Measurements from ENCODE around the gene IGF2. TPM values are rescaled to one million over a fixed set of nuclear protein-coding genes. Genes with fewer than 3 reads are reported as not detected.
"Not testable (repeated sequence)": the region's sequence is repeated elsewhere in the genome, so short reads cannot be mapped to it uniquely, and the experiment has no call there.

The IGF2 gene
- under 0.01 TPM for total RNA-seq

- DNase-seq (ENCODE audit: low read depth in 2 of 3, low spot score in 2 of 3) = peak in 1 of 3 donors; percentile 37
Measured at GRCh38 chr11:2139123-2139521, at the start of gene IGF2. TSS of gene IGF2 (minus strand) at chr11:2139389. CDS start at chr11:2135523, 3,866 bp downstream.

GRCh38 chr11:2188745-2189144 is 49.6 kb upstream of the IGF2 start:
- DNase-seq (ENCODE audit: low read depth in 2 of 3, low spot score in 2 of 3) = no peak

GRCh38 chr11:2187280-2187707 is 48.1 kb upstream of the IGF2 start:
- no peak for DNase-seq (ENCODE audit: low read depth in 2 of 3, low spot score in 2 of 3)

GRCh38 chr11:2186669-2187279 is 47.6 kb upstream of the IGF2 start:
- DNase-seq (ENCODE audit: low read depth in 2 of 3, low spot score in 2 of 3) = peak in 2 of 3 donors; percentile 70 to 86

GRCh38 chr11:2185324-2186085 is 46.3 kb upstream of the IGF2 start:
- DNase-seq (ENCODE audit: low read depth in 2 of 3, low spot score in 2 of 3) = no peak

GRCh38 chr11:2182692-2183474 is 43.7 kb upstream of the IGF2 start:
- no peak for DNase-seq (ENCODE audit: low read depth in 2 of 3, low spot score in 2 of 3)

GRCh38 chr11:2182075-2182474 is 42.9 kb upstream of the IGF2 start:
- DNase-seq (ENCODE audit: low read depth in 2 of 3, low spot score in 2 of 3) = no peak

GRCh38 chr11:2180789-2181370 is 41.7 kb upstream of the IGF2 start:
- no peak for DNase-seq (ENCODE audit: low read depth in 2 of 3, low spot score in 2 of 3)

- no peak for DNase-seq (ENCODE audit: low read depth in 2 of 3, low spot score in 2 of 3)
Measured at GRCh38 chr11:2180347-2180746, 41.2 kb upstream of the IGF2 start.

- no peak for DNase-seq (ENCODE audit: low read depth in 2 of 3, low spot score in 2 of 3)
Measured at GRCh38 chr11:2179516-2179915, 40.3 kb upstream of the IGF2 start.

GRCh38 chr11:2178906-2179494 is 39.8 kb upstream of the IGF2 start:
- DNase-seq (ENCODE audit: low read depth in 2 of 3, low spot score in 2 of 3) = no peak

GRCh38 chr11:2178055-2178773 is 39.0 kb upstream of the IGF2 start:
- DNase-seq (ENCODE audit: low read depth in 2 of 3, low spot score in 2 of 3) = not testable (repeated sequence)

- no peak for DNase-seq (ENCODE audit: low read depth in 2 of 3, low spot score in 2 of 3)
Measured at GRCh38 chr11:2177076-2177475, 37.9 kb upstream of the IGF2 start.

GRCh38 chr11:2176389-2176900 is 37.3 kb upstream of the IGF2 start:
- DNase-seq (ENCODE audit: low read depth in 2 of 3, low spot score in 2 of 3) = no peak

- DNase-seq (ENCODE audit: low read depth in 2 of 3, low spot score in 2 of 3) = no peak
Measured at GRCh38 chr11:2175659-2176058, 36.5 kb upstream of the IGF2 start.

GRCh38 chr11:2174361-2174760 is 35.2 kb upstream of the IGF2 start:
- DNase-seq (ENCODE audit: low read depth in 2 of 3, low spot score in 2 of 3) = no peak

- no peak for DNase-seq (ENCODE audit: low read depth in 2 of 3, low spot score in 2 of 3)
Measured at GRCh38 chr11:2173761-2174160, 34.6 kb upstream of the IGF2 start.

GRCh38 chr11:2173150-2173693 is 34.0 kb upstream of the IGF2 start:
- peak in 1 of 3 donors; percentile 40 for DNase-seq (ENCODE audit: low read depth in 2 of 3, low spot score in 2 of 3)

GRCh38 chr11:2172676-2173075 is 33.5 kb upstream of the IGF2 start:
- DNase-seq (ENCODE audit: low read depth in 2 of 3, low spot score in 2 of 3) = no peak

GRCh38 chr11:2171591-2172003 is 32.4 kb upstream of the IGF2 start, which contains the start of gene TH:
TSS of gene TH (minus strand) at chr11:2171815. CDS start at chr11:2171786, 29 bp downstream.
- no peak for DNase-seq (ENCODE audit: low read depth in 2 of 3, low spot score in 2 of 3)

Measured in hematopoietic multipotent progenitor cell (in vitro differentiated cells).